KMS-11 (cell line): ENCODE data around the gene ISM2.
"Not testable (repeated sequence)": the region's sequence is repeated elsewhere in the genome, so short reads cannot be mapped to it uniquely, and the experiment has no call there.

ENCODE experiments used
- H2AFZ ChIP-seq: fragments of 200-600 bp; sonication (generic); 2 replicates; pipeline ENCODE4 v1.6.1; 2016; ENCODE audit warnings: antibody characterized with exemption, mixed run types, low read depth
- H3K27ac ChIP-seq: fragments of 200-600 bp; sonication (generic); 2 replicates; pipeline ENCODE4 v1.6.1; 2016; ENCODE audit warnings: mild to moderate bottlenecking, mixed run types
- H3K27me3 ChIP-seq: fragments of 200-600 bp; sonication (generic); 2 replicates; pipeline ENCODE4 v1.6.1; 2017; ENCODE audit warnings: mild to moderate bottlenecking, low read depth, mixed run types, moderate library complexity; ENCODE audit not compliant: insufficient read depth
- H3K36me3 ChIP-seq: fragments of 200-600 bp; sonication (generic); 2 replicates; pipeline ENCODE4 v1.6.1; 2017; ENCODE audit warnings: mild to moderate bottlenecking, mixed run types; ENCODE audit not compliant: insufficient read depth
- H3K4me1 ChIP-seq: fragments of 200-600 bp; sonication (generic); 2 replicates; pipeline ENCODE4 v1.6.1; 2016; ENCODE audit warnings: mild to moderate bottlenecking, low read depth, mixed run types; ENCODE audit not compliant: poor library complexity, severe bottlenecking
- H3K4me2 ChIP-seq: fragments of 200-600 bp; sonication (generic); 2 replicates; pipeline ENCODE4 v1.7.0; 2016; ENCODE audit warnings: mild to moderate bottlenecking, mixed run types
- H3K4me3 ChIP-seq: fragments of 200-600 bp; sonication (generic); IDR thresholded peaks from 2 replicates; pipeline ENCODE4 v1.6.1; 2017; ENCODE audit warnings: low read depth, low read length, mixed read lengths; ENCODE audit not compliant: insufficient read depth
- H3K79me2 ChIP-seq: fragments of 200-600 bp; sonication (generic); 2 replicates; pipeline ENCODE4 v1.6.1; 2016; ENCODE audit warnings: low read depth, mixed run types; ENCODE audit not compliant: insufficient read depth
- H3K9ac ChIP-seq: fragments of 200-600 bp; sonication (generic); 2 replicates; pipeline ENCODE4 v1.6.1; 2016; ENCODE audit warnings: mild to moderate bottlenecking, mixed run types
- H4K20me1 ChIP-seq: fragments of 200-600 bp; sonication (generic); 2 replicates; pipeline ENCODE4 v1.6.1; 2016; ENCODE audit warnings: mild to moderate bottlenecking, mixed run types; ENCODE audit not compliant: insufficient read depth
- CTCF ChIP-seq: fragments of 200-600 bp; sonication (generic); conservative IDR thresholded peaks from 2 replicates; pipeline ENCODE4 v1.6.1; 2017; ENCODE audit warnings: low read depth, mild to moderate bottlenecking, antibody characterized with exemption, low read length, moderate library complexity, mixed read lengths

ISM2 gene

GRCh38 chr14:77498120-77498979, at the start of gene ISM2:
TSS of gene ISM2 (minus strand) at chr14:77498816. CDS start at chr14:77498793, 23 bp downstream.
- Histone ChIP-seq H4K20me1 (no peaks in the 10 kb centered on the region), H3K27ac (no peak within 1 kb of the TSS), H3K4me3 (no peak within 1 kb of the TSS), H3K4me2 (no peak within 1 kb of the TSS; the same call in 1 of the 2 replicates), H3K79me2 (no peaks in the 10 kb centered on the region), H3K9ac (no peak within 1 kb of the TSS), H3K27me3 (no peaks in the 10 kb centered on the region), H2AFZ (no peak within 1 kb of the TSS), H3K36me3 (no peaks in the 10 kb centered on the region), H3K4me1 (no peaks in the 10 kb centered on the region)
- TF ChIP-seq CTCF = no peak

GRCh38 chr14:77547512-77548180, 49.0 kb upstream of the ISM2 start:
- H3K79me2 ChIP-seq = no peaks in the 10 kb centered on the region
- no peak overlapping the region for H3K27ac ChIP-seq
- no peak overlapping the region for H3K4me2 ChIP-seq
- H3K9ac ChIP-seq = no peak overlapping the region
- H4K20me1 ChIP-seq = no peaks in the 10 kb centered on the region
- H3K4me1 ChIP-seq = no peaks in the 10 kb centered on the region
- TF ChIP-seq CTCF = peak; percentile 29; the same call in 1 of the 2 replicates
- no peak overlapping the region for H3K4me3 ChIP-seq
- H3K36me3 ChIP-seq = no peaks in the 10 kb centered on the region
- H2AFZ ChIP-seq = no peak overlapping the region
- no peaks in the 10 kb centered on the region for H3K27me3 ChIP-seq

- not testable (repeated sequence) for H3K27ac ChIP-seq, H2AFZ ChIP-seq, H3K36me3 ChIP-seq, H3K4me3 ChIP-seq, H3K27me3 ChIP-seq, H3K9ac ChIP-seq, H3K4me2 ChIP-seq, H3K79me2 ChIP-seq, H4K20me1 ChIP-seq, H3K4me1 ChIP-seq
Measured at GRCh38 chr14:77545171-77545570, 46.6 kb upstream of the ISM2 start.

GRCh38 chr14:77544571-77544970, 46.0 kb upstream of the ISM2 start:
- H3K4me2 ChIP-seq = no peak overlapping the region
- H3K79me2 ChIP-seq = no peaks in the 10 kb centered on the region
- H3K36me3 ChIP-seq = no peaks in the 10 kb centered on the region
- no peak overlapping the region for H3K4me3 ChIP-seq
- H3K4me1 ChIP-seq = no peaks in the 10 kb centered on the region
- H4K20me1 ChIP-seq = no peaks in the 10 kb centered on the region
- no peak overlapping the region for H2AFZ ChIP-seq
- no peaks in the 10 kb centered on the region for H3K27me3 ChIP-seq
- no peak overlapping the region for H3K27ac ChIP-seq
- no peak for TF ChIP-seq CTCF
- H3K9ac ChIP-seq = no peak overlapping the region
